AG09319 (cell line): ENCODE data around the gene HIPK4.

Source experiments
- DNase-seq: peaks from one replicate; pipeline ENCODE4 v3.0.0-alpha.2; 2010; ENCODE audit warnings: low read depth; ENCODE audit errors: extremely low read depth
- CTCF ChIP-seq: IDR thresholded peaks from 2 replicates; pipeline ENCODE4 v1.5.1; 2011; ENCODE audit warnings: low read depth, mild to moderate bottlenecking, inconsistent platforms, low read length, moderate library complexity

The HIPK4 gene

DNA sequence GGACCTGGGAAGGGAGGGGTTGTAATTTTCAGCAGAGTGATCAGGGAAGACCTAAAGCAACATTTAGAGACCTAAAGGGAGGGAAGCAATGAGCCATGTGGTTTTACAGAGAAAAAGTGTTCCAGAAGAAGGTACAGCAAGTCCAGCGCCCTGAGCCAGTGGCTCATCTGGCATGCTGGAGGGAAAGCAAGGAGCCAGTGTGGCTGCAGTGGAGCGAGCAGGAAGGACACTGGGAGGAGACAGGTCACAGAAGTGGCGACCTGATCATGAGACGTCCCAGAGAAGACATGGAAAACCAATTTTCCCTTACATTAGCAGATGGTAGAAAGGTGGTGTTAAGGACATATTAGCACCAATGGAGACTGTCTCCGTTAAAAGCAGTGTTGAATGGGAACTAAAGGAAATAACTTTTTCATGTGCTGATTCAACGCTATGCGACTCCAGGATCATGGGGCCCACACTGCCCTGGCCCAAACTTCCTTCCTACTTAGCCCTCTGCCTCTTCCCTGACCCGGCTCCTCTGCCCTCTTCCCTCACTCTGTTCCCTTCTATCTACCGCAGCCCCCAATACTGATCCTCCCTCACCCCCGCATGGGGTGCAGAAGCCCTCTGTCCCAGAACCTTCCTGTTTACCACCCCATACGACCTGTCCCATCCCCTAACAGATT, 47.2 kb downstream of the HIPK4 start:
- DNase-seq: no peak
- no peak for TF ChIP-seq CTCF

DNA sequence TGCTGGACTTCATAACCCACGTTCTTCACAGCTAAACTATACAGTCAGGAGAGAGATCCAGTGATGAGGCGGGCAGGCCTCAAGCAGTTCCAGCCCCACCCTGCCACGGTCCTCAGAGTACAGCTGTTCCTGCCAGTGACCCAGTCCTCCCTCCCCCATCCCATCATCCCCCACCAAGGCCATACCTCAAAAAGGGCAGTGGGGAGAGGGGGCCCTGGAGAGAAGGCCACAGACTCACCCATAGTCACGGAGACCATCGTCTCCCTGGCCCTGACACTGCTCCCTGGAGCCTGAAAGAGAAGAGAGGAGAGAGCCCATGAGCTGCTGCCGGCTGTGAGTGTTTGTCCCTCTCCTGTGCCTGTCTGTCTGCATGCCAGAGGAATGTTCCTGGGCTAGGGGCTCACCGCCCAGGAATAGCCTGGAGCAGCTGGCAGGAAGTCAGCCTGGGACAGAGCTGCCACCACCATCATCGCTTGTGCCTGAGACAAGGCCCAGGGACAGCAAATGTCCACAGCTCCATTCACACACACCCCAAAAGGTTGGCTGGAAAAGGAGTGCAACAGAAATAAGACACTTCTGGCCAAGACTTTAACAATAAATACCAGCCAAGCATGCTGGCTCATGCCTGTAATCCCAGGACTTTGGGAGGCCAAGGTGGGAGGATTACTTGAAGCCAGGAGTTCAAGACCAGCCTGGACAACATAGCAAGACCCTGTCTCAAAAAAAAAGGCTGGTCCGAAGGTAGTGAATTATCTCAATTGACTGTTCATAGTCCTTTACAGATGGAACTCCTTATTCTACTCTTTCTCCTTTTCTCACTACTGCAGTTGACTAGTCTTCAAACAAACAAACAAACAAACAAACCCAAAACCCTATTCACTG, 48.1 kb downstream of the HIPK4 start:
- no peak for TF ChIP-seq CTCF
- no peak for DNase-seq

DNA sequence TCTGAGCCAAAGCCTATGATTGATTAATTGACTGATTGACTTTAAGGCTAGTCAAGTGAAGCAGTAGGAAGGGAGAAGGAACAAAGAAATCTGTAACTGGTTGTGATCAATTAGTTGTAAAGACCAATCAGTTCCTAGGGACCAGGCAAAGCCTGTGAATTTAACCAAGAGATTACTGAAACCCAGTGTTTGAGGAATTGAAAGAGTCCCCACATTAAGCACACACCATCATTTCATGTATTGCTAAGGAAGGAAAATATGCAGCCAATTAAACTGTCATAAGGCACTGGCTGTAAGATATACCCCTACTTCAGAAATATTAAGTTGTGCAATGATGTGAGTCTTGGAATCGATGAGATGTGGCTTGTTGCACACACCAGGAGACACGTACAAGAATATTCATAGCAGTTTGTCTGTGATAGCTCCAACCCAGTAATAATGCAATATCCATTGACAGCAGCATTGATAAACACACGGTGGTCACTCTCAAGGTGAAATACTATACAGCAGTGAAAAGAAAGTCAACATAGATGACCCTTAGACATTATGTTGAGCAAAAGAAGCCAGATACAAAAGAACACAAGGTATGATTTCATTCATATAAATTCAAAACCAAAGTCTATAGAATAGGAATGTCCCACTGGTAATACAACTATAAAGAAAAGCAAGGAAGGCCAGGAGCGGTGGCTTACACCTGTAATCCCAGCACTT, 50.8 kb downstream of the HIPK4 start:
- DNase-seq: no peak
- no peak for TF ChIP-seq CTCF

DNA sequence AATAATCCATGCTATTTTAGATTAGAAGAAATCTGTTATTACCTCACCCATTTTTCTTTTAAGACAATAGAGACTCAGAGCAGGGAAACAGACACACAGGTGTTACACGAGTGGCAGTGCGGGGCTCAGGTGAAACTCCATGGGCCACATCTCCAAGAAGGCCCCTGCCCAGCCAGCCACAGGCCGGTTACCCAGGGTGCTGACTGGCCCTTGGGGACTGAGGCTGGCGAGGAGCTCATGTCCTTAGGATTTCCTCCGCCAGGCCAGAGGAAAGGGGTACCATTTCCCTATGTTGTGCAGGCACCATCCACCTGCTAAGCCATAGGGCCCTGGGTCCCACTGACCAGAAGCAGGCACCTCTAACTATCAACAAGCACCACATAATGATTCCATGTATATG, 52.4 kb downstream of the HIPK4 start:
- TF ChIP-seq CTCF: no peak
- no peak for DNase-seq

DNA sequence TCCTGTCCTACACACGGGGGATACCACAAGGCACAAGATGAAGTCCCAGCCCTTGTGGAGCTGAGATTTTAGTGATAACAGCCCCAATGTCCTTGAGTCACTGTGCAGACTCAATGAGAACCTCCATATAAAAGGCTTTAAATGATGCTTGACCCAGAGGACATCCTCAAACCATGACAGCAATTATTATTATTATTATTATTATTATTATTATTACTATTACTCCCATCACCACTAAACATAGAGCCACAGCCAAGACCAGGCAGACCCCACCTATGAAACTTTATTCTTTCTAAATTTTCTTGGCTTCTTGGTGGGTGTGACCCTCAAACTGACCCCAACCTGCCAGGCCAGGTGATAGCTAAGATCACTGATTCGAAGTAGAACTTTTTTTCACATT, 52.9 kb downstream of the HIPK4 start:
- DNase-seq: no peak
- no peak for TF ChIP-seq CTCF

GRCh38 chr19:40336601-40336900, 53.4 kb downstream of the HIPK4 start:
- TF ChIP-seq CTCF: no peak
- no peak for DNase-seq
